Peyer's patch (tissue), 4 donors: Measurements from ENCODE around the gene SFI1.

Experiments
- CTCF ChIP-seq, 6 experiments: fragments of 450-650 bp in 4 of 6; fragments of 200-600 bp in 2 of 6; sonication (generic) in 1 of 6; IDR thresholded peaks; one replicate each; pipeline ENCODE4 v1.5.1; 2017 to 2019; ENCODE audit warnings: antibody characterized with exemption in 6 of 6, mild to moderate bottlenecking in 3 of 6, moderate library complexity in 1 of 6
- POLR2A ChIP-seq, 2 donors: fragments of 450-650 bp; IDR thresholded peaks; one replicate each; pipeline ENCODE4 v1.5.1; 2017; ENCODE audit warnings: antibody characterized with exemption in 2 of 2, mild to moderate bottlenecking in 2 of 2, moderate library complexity in 2 of 2

DNA sequence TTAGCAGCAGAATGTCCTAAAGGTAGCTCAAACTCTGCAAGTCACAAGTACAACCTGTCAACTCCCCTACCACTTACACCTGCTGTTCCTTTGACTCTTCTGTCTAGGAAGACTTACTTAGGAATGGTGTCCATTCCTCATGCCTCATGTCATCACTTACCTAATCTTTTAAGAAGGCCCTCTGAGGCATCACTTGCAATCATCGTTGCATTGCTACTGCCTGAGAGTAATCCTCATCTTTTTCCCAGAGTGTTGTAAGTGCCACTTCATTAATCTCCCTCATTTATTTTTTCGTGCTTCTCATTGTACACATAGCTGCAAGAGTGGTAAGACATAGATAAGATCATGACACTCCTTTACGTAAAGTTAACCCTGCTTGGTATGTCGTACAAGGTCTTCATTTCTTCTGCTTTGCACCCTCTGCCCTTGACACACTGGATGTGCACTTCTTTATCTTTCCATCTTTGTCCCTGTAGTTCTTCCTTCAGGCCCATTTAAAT lies 54.6 kb downstream of the SFI1 start:
- TF ChIP-seq POLR2A (IDR thresholded peaks at IDR 0.05) (no peak), CTCF (IDR thresholded peaks at IDR 0.05) (no peak)
